Effector CD8-positive, alpha-beta T cell (primary cell): Measurements from ENCODE around the gene DISC1.
"Not testable (repeated sequence)": the region's sequence is repeated elsewhere in the genome, so short reads cannot be mapped to it uniquely, and the experiment has no call there.

ENCODE experiments used
- DNase-seq: peaks from one replicate; lab custom pipeline; 2025; lab: John Stamatoyannopoulos, UW

Gene DISC1

GRCh38 chr1:231959225-231959884, 332.8 kb downstream of the DISC1 start:
- DNase-seq, result no peak

- DNase-seq, result not testable (repeated sequence)
Measured at GRCh38 chr1:231961801-231962200, 335.2 kb downstream of the DISC1 start.

- no peak for DNase-seq
Measured at GRCh38 chr1:231962636-231963035, 336.0 kb downstream of the DISC1 start.

GRCh38 chr1:231964241-231964640, 337.7 kb downstream of the DISC1 start:
- no peak for DNase-seq

DNA sequence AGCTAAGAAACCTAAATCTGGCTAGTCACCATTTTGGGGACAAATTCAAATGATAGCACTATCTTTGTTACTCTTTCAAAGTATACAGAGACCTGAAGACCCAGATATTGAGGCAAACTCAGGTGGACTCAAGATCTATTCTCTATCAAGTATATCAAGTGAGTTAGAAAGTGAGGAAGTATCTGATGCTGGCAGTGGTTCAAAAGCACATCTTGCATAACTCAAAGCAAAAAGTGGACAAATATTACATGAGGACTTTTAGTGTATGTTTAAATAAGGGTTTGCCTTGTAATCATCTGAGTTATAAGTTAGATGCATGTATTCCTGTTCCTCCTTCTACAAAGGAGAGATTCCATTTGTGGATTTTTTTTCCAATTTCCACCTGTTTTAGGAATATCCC, 338.4 kb downstream of the DISC1 start:
- DNase-seq, result no peak

DNA sequence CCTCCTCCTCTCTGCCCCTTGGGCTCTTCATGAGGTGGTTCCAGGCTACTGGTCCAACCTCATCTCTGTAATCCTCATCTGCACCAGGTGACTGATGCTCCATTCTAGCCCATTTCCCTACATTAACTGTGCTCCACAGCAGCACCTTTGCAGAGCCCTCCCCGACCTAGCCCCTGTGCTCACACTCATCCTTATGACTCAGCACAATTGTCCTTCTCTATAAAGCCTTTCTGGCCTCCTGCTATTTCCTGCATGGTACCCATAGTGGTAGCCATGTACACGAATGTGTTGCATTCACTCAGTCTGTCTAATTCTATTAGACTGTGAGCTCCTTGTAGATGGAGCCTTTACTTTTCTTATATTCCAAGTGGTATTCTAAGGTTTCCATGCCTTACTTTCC, 339.0 kb downstream of the DISC1 start:
- DNase-seq, result no peak

GRCh38 chr1:231966983-231967382, 340.4 kb downstream of the DISC1 start:
- DNase-seq, result no peak

DNA sequence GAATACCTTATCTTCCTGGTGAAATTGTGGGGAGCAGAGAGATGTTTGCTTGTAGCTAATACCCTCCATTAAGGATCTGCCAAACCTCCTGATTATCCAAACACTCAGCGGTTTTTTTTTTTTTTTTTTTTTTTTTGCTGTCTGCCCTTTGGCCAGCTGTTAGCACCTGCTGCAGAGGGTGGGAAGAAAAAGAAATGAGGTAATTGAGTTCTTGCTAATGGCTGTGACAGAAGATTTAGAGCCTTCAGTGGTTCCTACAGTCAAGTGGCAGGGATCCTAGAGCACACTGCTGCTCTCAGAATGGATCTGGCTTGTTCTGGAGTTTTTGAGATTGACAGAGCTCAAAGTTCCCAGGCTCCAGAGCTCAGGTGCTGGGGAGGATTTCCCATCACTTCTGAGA, 342.5 kb downstream of the DISC1 start:
- no peak for DNase-seq

DNA sequence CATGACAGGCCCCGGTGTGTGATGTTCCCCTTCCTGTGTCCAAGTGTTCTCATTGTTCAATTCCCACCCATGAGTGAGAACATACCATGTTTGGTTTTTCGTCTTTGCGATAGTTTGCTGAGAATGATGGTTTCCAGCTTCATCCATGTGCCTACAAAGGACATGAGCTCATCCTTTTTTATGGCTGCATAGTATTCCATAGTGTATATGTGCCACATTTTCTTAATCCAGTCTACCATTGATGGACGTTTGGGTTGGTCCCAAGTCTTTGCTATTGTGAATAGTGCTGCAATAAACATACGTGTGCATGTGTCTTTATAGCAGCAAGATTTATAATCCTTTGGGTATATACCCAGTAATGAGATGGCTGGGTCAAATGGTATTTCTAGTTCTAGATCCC, 343.2 kb downstream of the DISC1 start:
- DNase-seq, result not testable (repeated sequence)

DNA sequence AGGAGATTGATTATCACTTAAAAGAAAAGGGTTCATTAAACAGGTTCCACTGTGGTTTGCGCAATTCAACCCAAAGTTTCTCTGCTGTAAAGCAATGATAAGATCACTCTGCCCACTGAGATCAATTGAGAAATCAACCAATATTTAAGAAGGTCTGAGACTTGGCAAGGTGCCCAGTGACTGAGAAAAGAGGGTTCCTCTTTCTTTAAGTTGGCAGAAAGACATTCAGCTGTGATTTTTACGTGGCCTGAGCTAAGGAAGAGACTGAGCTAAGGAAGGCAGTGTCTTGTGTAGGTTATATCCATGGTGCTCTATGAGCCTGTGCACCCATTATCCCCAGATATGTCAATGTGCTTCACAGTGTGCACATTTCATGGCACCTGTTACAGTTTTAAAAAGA, 344.1 kb downstream of the DISC1 start:
- no peak for DNase-seq

- DNase-seq, result no peak
Measured at GRCh38 chr1:231971397-231972110, 345.0 kb downstream of the DISC1 start.

GRCh38 chr1:231972111-231972445, 345.5 kb downstream of the DISC1 start:
- no peak for DNase-seq

DNA sequence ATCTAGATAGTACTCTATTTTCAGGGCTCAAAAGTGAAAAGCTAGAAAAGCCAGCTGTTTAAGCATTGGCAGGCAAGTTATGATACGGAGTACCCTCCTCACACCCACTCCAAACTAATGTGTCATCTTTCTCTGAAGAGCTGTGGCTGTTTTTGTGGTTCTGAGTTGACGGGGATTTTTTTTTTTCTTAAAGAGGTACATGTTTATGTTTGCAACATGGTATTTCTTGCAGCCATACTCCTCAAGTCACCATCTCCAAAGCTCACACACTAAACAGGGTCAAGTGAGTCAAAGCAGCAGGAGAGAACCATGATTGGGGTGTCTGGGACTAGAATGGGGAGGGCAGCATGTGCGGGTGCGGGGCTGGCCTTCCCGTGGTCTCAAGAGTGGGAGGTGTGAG, 347.2 kb downstream of the DISC1 start:
- DNase-seq, result no peak

DNA sequence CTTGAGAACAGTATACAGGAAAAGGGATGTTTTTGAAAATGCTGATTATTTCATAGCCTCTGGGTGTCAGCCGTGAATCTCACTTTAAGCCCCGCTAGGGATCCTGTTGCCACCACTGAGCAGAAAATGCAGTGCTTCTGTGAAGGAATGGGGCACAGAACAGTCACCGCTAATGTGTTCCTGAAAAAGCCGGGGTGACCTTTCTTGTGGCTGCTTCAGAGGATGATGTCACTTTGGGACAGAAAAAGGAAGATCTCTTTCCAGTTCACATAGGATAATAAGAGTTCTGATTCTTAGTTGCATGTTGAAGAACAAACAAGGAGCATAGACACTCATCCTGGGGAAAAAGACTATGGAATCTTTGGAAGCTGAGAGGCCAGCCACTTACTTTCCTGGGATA, 349.6 kb downstream of the DISC1 start:
- no peak for DNase-seq

- no peak for DNase-seq
Measured at GRCh38 chr1:231981675-231982074, 355.1 kb downstream of the DISC1 start.

GRCh38 chr1:231982871-231983587, 356.4 kb downstream of the DISC1 start:
- no peak for DNase-seq

DNA sequence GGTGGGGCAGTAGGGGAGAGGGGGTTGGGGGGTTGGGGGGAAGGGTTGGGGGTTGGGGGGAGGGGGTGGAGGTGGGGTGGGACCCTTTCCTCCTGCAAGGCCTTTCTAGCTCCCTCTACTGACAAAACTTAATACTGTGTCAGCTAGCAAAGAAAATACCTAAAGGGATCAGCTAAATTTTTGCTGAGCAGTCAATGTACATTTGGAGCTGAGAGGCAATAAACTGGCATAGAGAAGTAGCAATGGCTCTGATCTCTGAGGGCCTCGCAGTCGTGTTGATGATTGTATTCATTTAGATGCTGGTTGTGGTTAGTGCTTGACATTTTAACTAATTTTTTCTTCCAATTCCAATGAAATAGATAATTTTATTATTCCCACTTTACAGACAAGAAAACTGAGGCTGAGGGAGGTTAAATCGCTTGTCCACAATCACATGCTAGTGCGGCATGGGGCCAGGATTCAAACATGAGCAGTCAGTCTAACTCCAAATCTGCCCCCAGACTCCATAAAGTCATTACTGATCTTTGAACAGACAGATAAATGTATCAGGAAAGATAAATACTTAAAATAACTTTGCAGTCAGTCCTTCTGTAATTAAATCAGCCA, 357.1 kb downstream of the DISC1 start:
- no peak for DNase-seq

- DNase-seq, result no peak
Measured at GRCh38 chr1:231985296-231986023, 358.9 kb downstream of the DISC1 start.

DNA sequence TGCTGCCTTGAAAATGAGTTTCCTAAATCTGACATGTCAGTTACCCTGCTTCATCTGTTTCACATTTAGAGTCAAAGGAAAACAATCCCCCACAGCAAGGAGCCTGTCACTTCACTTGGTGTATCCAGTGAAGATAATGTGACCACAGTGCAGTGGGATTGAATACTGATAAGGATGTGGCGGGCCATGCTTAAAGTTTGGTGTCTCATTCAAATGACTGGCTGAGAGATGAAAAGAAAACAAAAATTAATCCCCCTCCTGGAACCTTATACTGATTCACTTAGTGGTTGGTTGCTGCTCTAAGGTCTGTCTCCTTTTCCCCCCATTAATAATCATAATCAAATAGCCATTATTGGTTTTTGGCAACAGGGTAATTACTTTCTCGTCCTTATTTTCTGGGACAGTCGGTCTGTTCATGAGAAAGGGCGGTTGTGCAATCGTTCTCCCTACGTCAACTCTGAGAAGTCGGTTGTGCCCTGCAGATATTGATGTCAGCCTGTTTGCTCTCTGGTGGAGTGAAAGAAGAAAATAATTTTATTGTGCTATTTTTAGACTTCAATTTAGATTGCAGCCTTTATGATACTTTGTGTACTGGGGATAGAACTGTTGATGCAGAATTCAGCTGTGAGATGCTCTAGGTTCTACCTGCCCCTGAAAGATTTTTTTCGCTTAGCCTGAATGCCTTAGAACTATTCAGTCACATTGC, 360.2 kb downstream of the DISC1 start:
- no peak for DNase-seq

GRCh38 chr1:231990388-231990787, 363.8 kb downstream of the DISC1 start:
- DNase-seq, result no peak

GRCh38 chr1:231991231-231991630, 364.6 kb downstream of the DISC1 start:
- no peak for DNase-seq
